Skin epidermis (tissue), 12 donors: ENCODE results near the gene COL8A2.
A peak's percentile ranks its signal among the peaks of the same experiment; 100 is the strongest.

ENCODE experiments used
- H3K27ac ChIP-seq, 21 experiments: fragments of 200-600 bp; sonication (generic) in 11 of 21; one replicate each; pipeline ENCODE4 v1.5.0; 2020; ENCODE audit warnings: mild to moderate bottlenecking in 3 of 21, inconsistent platforms in 2 of 21, moderate library complexity in 2 of 21
- H3K4me3 ChIP-seq, 7 experiments: fragments of 200-600 bp; sonication (generic) in 2 of 7; one replicate each; pipeline ENCODE4 v1.5.0; 2020; ENCODE audit warnings: inconsistent platforms in 2 of 7, mild to moderate bottlenecking in 2 of 7, moderate library complexity in 1 of 7

Gene COL8A2

DNA sequence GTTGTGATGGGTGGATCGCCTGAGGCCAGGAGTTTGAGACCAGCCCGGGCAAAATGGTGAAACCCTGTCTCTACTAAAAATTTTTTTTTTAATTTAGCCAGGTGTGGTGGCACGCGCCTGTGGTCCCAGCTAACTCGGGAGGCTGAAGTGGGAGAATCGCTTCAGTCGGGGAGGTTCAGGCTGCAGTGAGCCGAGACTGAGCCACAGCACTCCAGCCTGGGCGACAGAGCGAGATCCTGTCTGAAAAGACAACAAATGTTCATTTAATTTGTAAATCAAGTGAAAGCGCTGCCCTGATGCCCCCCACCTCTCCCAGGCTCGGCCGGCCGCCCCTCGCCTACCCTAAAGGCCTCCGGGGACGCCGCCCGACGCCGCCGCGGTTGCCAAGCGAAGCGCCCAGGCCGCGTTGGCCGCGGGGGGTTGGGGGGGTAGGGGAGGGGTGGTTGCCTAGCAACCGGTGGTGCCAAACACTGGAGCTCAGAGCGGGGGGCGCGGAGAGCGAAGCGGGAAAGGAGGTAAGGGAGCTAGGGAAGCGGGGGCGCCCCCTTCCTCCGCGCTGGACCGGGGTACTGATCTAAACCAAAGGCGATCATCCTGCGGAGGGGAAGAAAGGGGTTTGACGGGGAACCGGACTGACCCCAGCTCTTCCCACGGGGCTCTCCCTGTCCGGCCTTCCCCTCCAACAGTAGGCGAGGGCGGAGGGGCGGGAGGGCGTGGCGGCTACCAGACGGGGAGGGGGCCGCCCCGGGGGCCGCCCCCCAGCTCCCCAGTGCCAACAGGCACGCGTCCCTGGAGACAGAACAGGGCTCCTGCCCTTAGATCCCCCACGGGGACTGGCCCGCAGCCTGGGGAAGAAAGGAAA, 41.2 kb downstream of the COL8A2 start, which contains the start of gene TEKT2:
Gene TEKT2, plus strand, starts transcription at position 460 of the 862 bp plus-strand sequence. CDS start 828 bp downstream, outside the sequence.
- peak within 1 kb of the TSS; percentile 9 to 50 (median 32) for H3K4me3 ChIP-seq
- peak within 1 kb of the TSS in 10 of 21 experiments; percentile 6 to 73 (median 40) for H3K27ac ChIP-seq

DNA sequence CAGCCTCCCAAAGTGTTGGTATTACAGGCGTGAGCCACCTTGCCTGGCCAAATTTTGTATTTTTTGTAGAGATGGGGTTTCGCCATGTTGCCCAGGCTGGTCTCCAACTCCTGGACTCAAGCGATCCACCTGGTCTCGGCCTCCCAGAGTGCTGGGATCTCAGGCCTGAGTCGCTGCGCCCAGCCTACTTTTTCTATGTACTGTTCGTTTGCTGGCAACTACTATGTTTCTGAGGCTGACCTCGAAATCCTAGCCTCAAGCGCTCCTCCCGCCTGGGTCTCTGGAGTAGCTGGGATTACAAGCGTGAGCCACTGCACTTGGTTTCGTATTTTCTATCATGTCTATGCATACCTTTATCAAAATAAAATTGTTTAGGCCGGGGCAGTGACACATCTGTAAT, 41.8 kb downstream of the COL8A2 start:
- H3K27ac ChIP-seq: no peak overlapping the region
- no peak overlapping the region for H3K4me3 ChIP-seq

DNA sequence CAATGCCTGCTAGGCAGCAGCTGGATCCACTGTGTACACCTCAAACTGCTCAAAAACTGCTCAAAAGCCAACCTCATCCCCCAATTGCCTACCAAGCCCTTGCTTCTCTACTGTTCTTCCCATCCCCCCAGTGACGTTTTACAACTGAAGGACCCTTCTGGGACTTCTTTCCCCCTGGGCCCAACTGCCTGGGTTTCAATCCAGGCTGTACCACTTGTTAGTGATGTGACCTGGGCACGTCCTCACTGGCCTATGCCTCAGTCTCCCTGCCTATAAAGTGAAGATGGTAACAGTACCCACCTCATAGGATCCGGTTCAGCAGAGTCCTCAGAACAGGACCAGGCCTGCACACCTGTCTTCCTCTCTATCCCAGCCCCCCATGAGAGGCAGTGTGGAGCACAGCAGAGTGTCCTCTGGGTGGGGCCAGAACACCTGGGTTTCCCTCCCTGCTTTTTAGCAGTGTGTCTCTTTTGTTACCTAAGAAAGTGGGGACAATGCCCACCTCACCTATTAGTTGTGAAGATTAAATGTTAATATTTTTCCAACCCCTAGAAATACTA, 43.0 kb downstream of the COL8A2 start:
- no peak overlapping the region for H3K27ac ChIP-seq

DNA sequence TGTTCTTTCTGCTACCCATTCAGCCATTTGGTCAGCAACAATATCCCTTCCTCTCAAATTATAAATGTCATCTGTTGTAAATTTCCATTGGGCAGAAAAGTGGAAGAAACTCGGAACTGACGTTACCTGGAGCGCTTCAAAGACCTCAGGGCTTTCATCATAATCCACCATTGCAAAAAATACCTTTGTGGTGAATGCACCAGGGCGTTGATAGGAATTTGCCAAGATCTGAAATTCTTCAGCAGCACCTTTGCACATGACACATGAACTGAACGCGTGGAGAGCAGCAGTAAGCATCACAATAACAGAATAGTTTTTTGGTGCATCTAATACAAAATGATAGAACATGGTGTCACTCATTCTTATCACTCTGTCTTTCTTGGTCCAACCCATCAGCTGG, 44.2 kb downstream of the COL8A2 start:
- no peak overlapping the region for H3K4me3 ChIP-seq
- no peak overlapping the region for H3K27ac ChIP-seq

More for the DNA sequence above, 43.0 kb downstream of the COL8A2 start:
- no peak overlapping the region for H3K4me3 ChIP-seq

DNA sequence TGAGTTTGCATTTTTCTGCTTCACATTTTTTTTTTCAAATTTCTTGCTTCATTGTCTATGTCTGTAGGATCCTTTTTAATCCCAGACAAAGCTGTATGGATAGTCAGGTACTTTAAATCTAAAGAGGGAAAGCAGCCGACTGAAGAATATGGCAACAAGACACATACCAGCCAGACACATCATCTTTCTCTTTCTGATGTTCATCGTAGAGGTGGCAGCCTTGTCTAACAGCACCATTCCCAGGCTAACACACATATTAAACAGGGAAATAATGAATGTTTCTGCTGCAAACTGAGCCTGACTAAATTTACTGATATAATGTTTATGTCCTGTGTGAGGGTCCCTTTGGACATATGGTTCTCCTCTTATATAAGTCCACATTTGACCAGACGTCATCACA, 44.8 kb downstream of the COL8A2 start:
- H3K4me3 ChIP-seq: no peak overlapping the region
- no peak overlapping the region for H3K27ac ChIP-seq

DNA sequence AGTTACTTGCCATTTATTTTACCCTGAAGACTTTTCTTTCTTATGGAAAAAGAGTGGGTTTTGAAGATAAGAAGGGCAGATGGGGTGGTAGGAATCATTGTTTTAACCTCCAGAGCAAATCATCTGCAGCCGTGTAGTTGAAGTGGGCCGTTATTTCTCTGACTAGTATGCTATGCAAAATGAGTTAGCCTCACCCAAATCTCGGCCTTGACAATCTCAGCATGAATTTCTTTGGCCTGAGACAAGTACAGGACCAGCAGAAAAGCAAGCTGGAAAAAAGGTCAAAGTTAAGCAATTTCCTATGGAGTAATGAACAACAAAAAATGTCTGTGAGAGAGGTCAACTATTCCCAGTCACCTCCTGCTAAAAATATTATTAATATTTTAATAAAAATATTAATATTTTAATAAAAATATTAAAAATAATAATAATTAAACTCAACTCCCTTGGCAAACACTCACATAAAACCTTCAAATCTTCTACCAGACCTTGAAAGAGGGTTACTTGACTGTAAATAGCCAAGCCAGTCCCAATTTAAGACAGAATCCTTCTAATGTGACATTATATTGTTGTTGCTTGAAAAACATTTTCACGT, 47.9 kb downstream of the COL8A2 start:
- H3K27ac ChIP-seq: no peak overlapping the region
- no peak overlapping the region for H3K4me3 ChIP-seq

DNA sequence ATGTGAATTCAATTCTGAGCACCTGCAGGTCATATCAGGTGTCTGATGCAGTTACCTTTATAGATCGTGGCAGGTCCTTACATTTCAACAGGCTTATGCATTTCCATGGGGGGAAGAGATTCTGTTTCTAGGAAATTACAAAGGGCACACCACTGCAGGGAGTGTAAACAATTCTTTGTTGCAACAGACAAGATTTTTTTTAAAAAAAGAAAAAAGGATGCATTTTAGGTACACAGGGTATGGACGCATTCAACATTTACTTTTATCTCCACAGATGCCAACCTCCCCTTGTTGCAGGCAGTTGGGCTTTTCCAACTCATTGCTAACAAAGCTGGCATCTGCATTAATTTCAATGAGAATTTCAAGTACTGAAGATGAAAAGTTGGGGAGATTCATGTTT, 54.7 kb downstream of the COL8A2 start:
- Histone ChIP-seq H3K27ac (no peak overlapping the region), H3K4me3 (no peak overlapping the region)

DNA sequence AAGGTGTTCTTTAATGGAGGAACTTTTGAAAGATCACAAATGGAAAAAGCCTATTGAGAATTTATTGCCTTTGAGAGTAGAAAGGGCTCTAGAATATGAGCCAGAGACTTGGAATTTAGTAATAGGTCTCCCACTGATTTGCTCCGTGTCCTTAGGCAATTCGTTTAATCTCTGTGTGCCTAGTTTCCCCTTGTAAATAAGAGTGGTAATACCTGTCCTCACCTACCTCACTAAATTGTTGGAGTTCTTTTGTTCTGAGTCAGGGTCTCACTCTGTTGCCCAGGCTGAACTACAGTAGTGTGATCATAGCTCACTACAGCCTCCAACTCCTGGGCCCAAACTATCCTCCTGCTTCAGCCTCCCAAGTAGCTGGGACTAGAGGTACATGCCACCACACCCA, 56.2 kb downstream of the COL8A2 start:
- no peak overlapping the region for H3K4me3 ChIP-seq
- no peak overlapping the region for H3K27ac ChIP-seq

DNA sequence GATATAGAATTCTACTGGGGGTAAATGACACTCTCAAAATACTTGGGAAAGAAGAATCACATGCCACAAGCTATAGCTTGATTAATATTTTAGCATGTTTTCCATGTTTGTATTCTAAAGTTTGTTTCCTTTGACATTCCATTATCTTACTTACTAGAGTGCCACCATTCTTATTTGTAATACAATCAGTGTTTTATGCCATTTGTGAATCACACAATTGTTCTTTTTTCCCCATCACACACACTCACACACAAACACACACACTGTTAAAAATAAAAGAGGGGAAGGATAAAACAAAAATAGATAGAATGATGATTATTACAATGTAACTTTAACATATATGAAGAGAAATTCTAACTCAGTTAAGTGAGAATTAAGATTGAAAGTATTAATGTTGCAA, 57.2 kb downstream of the COL8A2 start:
- Histone ChIP-seq H3K27ac (no peak overlapping the region), H3K4me3 (no peak overlapping the region)

DNA sequence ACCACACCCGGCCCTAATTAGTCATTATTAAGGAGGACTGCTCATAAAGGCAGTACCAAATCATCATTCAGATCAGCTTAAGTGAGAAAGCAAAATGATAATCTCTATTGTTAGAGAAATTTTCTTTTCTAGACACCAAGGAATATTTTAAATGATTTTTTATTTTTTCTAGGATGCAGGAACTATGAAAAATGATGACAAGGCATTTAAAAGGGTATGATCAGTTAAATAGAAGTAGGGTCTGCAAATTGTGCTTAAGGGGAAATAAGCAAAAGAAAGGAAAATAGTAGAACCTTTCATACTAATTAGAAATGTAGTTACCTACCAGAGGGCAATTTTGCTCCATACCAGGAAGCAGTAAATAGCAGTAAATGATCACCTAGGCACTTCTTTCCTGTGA, 62.7 kb downstream of the COL8A2 start:
- H3K4me3 ChIP-seq: no peak overlapping the region
- H3K27ac ChIP-seq: no peak overlapping the region

DNA sequence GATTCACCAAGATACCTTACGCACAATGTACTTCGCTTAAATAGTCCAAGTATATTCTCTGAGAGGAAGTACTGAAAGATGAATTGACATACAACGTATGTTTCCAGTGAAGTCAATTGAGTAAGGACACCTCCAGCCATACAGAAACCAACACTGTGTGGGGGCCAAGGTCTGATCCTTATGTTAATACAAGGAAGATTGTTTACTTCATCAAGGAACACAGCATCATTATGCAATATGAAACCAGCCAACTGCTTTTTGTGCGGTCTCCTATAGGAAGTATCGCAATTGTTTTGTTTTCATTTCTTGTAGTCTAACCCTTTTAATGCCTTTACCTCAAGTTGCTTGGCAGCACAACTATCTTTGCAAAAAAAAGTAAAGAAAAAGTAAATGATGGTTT, 69.3 kb downstream of the COL8A2 start:
- H3K27ac ChIP-seq: no peak overlapping the region
- H3K4me3 ChIP-seq: no peak overlapping the region

DNA sequence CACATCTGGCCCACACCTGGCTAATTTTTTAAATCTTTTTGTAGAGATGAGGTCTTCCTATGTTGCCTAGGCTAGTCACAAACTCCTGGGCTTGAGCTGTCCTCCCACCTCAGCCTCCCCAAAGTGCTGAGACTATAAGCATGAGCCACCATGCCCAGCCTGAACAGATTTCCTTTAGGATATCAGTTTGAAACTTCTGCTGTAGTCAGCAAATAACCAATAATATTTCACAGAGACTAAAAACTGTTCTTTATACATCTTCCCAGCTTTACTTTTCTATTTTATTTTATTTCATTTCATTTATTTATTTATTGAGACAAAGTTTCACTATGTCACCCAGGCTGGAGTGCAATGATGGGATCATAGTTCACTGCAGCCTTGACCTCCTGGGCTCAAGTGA, 71.0 kb downstream of the COL8A2 start:
- Histone ChIP-seq H3K4me3 (no peak overlapping the region), H3K27ac (no peak overlapping the region)

DNA sequence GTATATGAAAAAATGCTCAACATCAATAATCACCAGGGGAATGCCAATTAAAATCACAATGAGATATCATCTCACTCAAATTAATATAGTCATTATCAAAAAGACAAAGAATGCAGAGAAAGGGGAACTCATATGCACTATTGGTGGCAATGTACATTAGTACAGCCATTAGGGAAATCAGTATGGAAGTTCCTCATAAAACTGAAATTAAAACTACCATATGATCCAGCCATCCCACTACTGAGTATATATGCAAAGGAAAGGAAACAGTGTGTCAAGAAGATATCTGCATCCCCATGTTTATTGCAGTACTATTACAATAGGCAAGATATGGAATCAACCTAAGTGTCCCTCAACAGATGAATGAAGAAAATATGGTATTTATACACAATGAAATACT, 73.2 kb downstream of the COL8A2 start:
- no peak overlapping the region for H3K4me3 ChIP-seq
- no peak overlapping the region for H3K27ac ChIP-seq
